ENCODE data around the gene EPN2. TPM values are rescaled to one million over a fixed set of nuclear protein-coding genes. Genes with fewer than 3 reads are reported as not detected.

The EPN2 gene
- total RNA-seq, 4 donors from 2014 or later: 18.9 to 31.8 (median 26.2) TPM

DNA sequence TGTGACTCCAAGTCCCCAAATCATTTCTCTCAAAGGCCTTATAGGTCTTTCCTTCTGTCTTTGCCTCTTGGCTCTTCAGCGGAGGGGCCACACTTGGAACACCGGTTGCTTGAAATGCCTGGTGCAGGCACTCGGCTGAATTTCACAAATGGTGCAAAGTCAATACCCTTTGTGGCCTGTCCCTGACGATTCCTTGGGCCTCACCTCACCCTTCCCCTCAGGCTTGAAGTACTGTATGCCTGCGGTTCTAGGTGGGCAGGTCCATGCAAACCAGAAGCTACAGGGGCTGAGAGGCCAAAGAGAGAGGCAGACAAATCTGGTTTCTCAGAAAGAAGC is 129.4 kb downstream of the EPN2 start:
- ATAC-seq (no peak), DNase-seq (no peak)
- no peaks in the 10 kb centered on the region for H3K36me3 ChIP-seq
- TF ChIP-seq CTCF (IDR thresholded peaks at IDR 0.05 in 4 of 5, conservative IDR thresholded peaks at IDR 0.05 in 1 of 5): no peak
- no peak for TF ChIP-seq POLR2A (IDR thresholded peaks at IDR 0.05)
- intact Hi-C loops (cut with DNase I; ENCODE audit: low total_unique reads) (no loop called here), in situ Hi-C loops (cut with MboI; ENCODE audit: low sequenced_read_pairs in 4 of 4) (loop anchor here (5.0 to 25.0 kb wide), 4 partner anchors 81 to 398 kb away; partner anchors contain the start of gene ALDH3A2 (in 1 of the 4))
- H3K4me1 ChIP-seq: peaks cover 4 to 8% of the 10 kb centered on the region in 2 donors
- H3K27me3 ChIP-seq: no peaks in the 10 kb centered on the region
- H3K27ac ChIP-seq: no peak overlapping the region
- no peak overlapping the region for H3K4me3 ChIP-seq
- H3K9me3 ChIP-seq: no peaks in the 10 kb centered on the region

DNA sequence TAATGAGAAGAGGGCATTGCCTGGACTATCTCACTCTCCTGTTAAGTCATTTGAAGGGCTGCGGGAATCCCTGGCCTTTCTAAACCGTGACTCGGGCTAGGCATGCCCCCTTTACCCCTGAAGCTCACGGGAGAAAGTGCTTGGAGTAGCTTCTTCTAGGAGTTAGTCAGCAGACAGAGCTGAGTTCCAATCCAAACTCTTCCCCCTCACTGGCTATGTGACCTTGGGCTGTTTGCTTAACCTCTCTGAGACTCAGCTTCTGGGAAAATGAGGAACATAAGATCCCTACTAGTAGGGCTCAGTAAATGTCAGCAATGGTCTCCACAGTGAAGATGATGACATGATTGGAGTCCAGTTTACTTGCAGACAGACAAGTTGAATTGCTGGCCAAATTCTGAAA is 131.1 kb downstream of the EPN2 start:
- no peak for TF ChIP-seq CTCF (IDR thresholded peaks at IDR 0.05 in 4 of 5, conservative IDR thresholded peaks at IDR 0.05 in 1 of 5)
- no peak for TF ChIP-seq POLR2A (IDR thresholded peaks at IDR 0.05)
- ATAC-seq (no peak), DNase-seq (no peak)
- in situ Hi-C loops (cut with MboI; ENCODE audit: low sequenced_read_pairs in 4 of 4): loop anchor here (5.0 to 25.0 kb wide), 4 partner anchors 79 to 397 kb away; partner anchors contain the start of gene ALDH3A2 (in 1 of the 4)
- Histone ChIP-seq H3K4me1 (peaks cover 0 to under 1% of the 10 kb centered on the region in 2 donors), H3K27ac (no peak overlapping the region), H3K4me3 (no peak overlapping the region), H3K36me3 (no peaks in the 10 kb centered on the region), H3K27me3 (no peaks in the 10 kb centered on the region), H3K9me3 (no peaks in the 10 kb centered on the region)
- intact Hi-C loops (cut with DNase I; ENCODE audit: low total_unique reads): no loop called here

DNA sequence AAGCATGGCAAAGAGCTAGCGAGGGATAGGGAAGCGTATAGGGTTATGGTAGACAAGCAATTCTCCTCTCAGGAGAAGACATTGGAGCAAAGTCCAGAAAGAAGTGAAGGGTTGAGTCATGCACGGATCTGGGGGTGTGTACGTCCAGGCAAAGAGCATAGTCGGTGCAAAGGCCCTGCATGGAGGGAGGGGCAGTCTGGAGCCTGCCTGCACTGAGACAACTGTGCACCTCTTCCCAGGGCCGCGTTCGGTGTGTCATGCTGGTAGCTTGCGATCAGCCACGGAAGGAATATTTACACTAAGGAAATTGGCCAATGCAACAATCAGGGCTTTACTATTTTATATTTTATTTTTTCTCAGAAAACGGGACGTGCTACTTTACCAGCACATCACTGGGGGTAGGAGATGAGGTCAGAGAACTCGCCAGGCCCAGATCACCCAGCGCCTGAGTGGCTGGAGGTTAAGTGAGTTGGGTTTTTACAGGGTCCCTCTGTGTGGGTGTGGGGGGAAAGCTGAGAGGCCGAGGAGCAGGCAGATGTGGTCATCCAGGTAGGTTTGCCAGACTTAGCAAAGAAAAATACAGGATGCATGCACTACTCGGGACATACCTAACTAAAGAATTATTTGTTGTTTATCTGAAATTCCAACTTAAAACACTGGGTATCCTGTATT is 132.1 kb downstream of the EPN2 start:
- DNase-seq (no peak), ATAC-seq (no peak)
- Histone ChIP-seq H3K27ac (no peak overlapping the region), H3K9me3 (no peaks in the 10 kb centered on the region), H3K4me1 (no peaks in the 10 kb centered on the region), H3K4me3 (no peak overlapping the region), H3K36me3 (no peaks in the 10 kb centered on the region), H3K27me3 (no peaks in the 10 kb centered on the region)
- TF ChIP-seq POLR2A (IDR thresholded peaks at IDR 0.05) (no peak), CTCF (IDR thresholded peaks at IDR 0.05 in 4 of 5, conservative IDR thresholded peaks at IDR 0.05 in 1 of 5) (no peak)
- intact Hi-C loops (cut with DNase I; ENCODE audit: low total_unique reads) (no loop called here), in situ Hi-C loops (cut with MboI; ENCODE audit: low sequenced_read_pairs in 4 of 4) (loop anchor here (5.0 to 25.0 kb wide), 4 partner anchors 78 to 396 kb away; partner anchors contain the start of gene ALDH3A2 (in 1 of the 4))

DNA sequence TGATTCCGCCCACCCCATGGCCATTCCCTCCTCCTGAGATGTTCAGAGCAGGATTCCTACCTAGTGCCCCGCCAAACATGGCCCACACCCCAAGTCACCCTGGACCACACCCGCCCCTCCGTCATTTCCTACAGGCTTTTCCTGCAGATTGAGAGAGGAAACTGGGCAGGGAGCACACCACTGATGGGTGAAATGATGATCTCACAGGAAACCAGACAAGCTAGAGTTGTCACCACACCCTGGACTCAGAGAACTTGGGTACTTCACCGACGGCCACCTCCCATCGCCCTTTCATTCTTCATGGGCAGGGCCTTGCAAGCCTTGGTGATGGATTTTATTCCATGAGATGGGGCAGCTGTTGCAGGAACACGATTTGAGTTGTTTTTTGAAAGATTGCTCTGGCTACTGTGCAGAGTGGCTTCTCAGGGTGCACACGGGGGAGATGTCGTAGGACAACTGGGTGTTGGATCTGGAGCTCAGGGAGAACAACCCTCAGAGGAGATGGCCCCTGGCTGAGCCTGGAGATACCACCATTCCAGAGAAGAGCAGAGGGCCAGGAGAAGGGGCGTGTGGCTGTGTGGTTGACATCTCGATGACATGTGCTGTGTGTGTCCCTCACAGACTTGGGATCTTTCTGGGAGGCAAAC is 132.8 kb downstream of the EPN2 start:
- TF ChIP-seq CTCF (IDR thresholded peaks at IDR 0.05 in 4 of 5, conservative IDR thresholded peaks at IDR 0.05 in 1 of 5): no peak
- in situ Hi-C loops (cut with MboI; ENCODE audit: low sequenced_read_pairs in 4 of 4) (loop anchor here (5.0 to 25.0 kb wide), 4 partner anchors 77 to 395 kb away; partner anchors contain the start of gene ALDH3A2 (in 1 of the 4)), intact Hi-C loops (cut with DNase I; ENCODE audit: low total_unique reads) (loop anchor here (10.0 kb wide), 1 partner anchor 165 kb away; the partner anchor contains the start of gene SLC47A1)
- no peak overlapping the region for H3K4me3 ChIP-seq
- DNase-seq: no peak
- H3K27ac ChIP-seq: peak overlapping the region in 1 of 4 donors; percentile 18
- no peaks in the 10 kb centered on the region for H3K36me3 ChIP-seq
- ATAC-seq: no peak
- H3K27me3 ChIP-seq: no peaks in the 10 kb centered on the region
- no peaks in the 10 kb centered on the region for H3K9me3 ChIP-seq
- H3K4me1 ChIP-seq: no peaks in the 10 kb centered on the region
